NCI-H1105 treated with DMSO at 0.1 percent for 48 hours (cell line): Measurements from ENCODE around the gene DMXL1.

ENCODE experiments used
- DNase-seq: peaks from one replicate; lab custom pipeline; 2025; lab: John Stamatoyannopoulos, UW

DMXL1 gene

GRCh38 chr5:119289438-119290044, 218.7 kb downstream of the DMXL1 start:
- no peak for DNase-seq

- DNase-seq: no peak
Observed at GRCh38 chr5:119290161-119290569, 219.3 kb downstream of the DMXL1 start.

GRCh38 chr5:119290607-119291006, 219.7 kb downstream of the DMXL1 start:
- no peak for DNase-seq

- no peak for DNase-seq
Observed at GRCh38 chr5:119291056-119291455, 220.2 kb downstream of the DMXL1 start.

GRCh38 chr5:119291877-119292276, 221.0 kb downstream of the DMXL1 start:
- no peak for DNase-seq

GRCh38 chr5:119292701-119293515, 222.0 kb downstream of the DMXL1 start:
- DNase-seq: no peak

GRCh38 chr5:119293516-119293829, 222.6 kb downstream of the DMXL1 start:
- DNase-seq: no peak
